H1 (cell line): ENCODE data around the gene EPHA2. TPM values are rescaled to one million over a fixed set of nuclear protein-coding genes. Genes with fewer than 3 reads are reported as not detected.

Experiments
- CHD7 ChIP-seq: fragments of 300-600 bp; sonication (generic); IDR thresholded peaks from 2 replicates; pipeline ENCODE4 v1.7.1; 2012; ENCODE audit warnings: low read length, moderate library complexity, mild to moderate bottlenecking, inconsistent platforms; ENCODE audit not compliant: insufficient replicate concordance
- CREB1 ChIP-seq: IDR thresholded peaks from 2 replicates; pipeline ENCODE4 v1.6.1; 2012; ENCODE audit warnings: inconsistent platforms
- CTBP2 ChIP-seq: IDR thresholded peaks from 2 replicates; pipeline ENCODE4 v1.7.0; 2011; ENCODE audit warnings: borderline replicate concordance, mild to moderate bottlenecking, moderate library complexity, mixed read lengths, low read length; ENCODE audit not compliant: insufficient read depth, insufficient read length
- E2F6 ChIP-seq: IDR thresholded peaks from 2 replicates; pipeline ENCODE4 v1.6.1; 2012; ENCODE audit warnings: inconsistent platforms
- EGR1 ChIP-seq: IDR thresholded peaks from 2 replicates; pipeline ENCODE4 v1.6.1; 2011; ENCODE audit warnings: low read depth, low read length, borderline replicate concordance
- GTF2F1 ChIP-seq: IDR thresholded peaks from 2 replicates; pipeline ENCODE4 v1.6.1; 2012; ENCODE audit warnings: low read depth, low read length, improper control_type of control experiment, borderline replicate concordance
- RAD21 ChIP-seq, 2 experiments: IDR thresholded peaks in 1 of 2; conservative IDR thresholded peaks in 1 of 2; 2 replicates each; pipeline ENCODE4 v1.6.1; 2011; ENCODE audit warnings: low read depth in 2 of 2, low read length in 2 of 2, improper control_type of control experiment in 1 of 2, inconsistent platforms in 1 of 2, mild to moderate bottlenecking in 1 of 2, moderate library complexity in 1 of 2
- SP2 ChIP-seq: IDR thresholded peaks from 2 replicates; pipeline ENCODE4 v1.6.1; 2012; ENCODE audit warnings: mild to moderate bottlenecking, low read length, inconsistent platforms
- TAF1 ChIP-seq: IDR thresholded peaks from 2 replicates; pipeline ENCODE4 v1.6.1; 2011; ENCODE audit warnings: mild to moderate bottlenecking, low read depth, low read length
- TBP ChIP-seq: IDR thresholded peaks from 2 replicates; pipeline ENCODE4 v1.6.1; 2011; ENCODE audit warnings: low read depth, low read length, improper control_type of control experiment
- polyA plus RNA-seq, 7 experiments: library from polyadenylated mRNA; depleted of rRNA in 3 of 7; stranded (reverse) in 5 of 7; unstranded in 2 of 7; fragments of >200 nt in 5 of 7; fragments of 200-250 nt in 2 of 7; gene quantifications; 1 replicate in 5 of 7; 2 replicates in 1 of 7; 4 replicates in 1 of 7; pipeline versions ENCODE4 v1.2.1 to v1.2.3, GENCODE V29; 2011 to 2013; ENCODE audit warnings: missing spikeins in 2 of 7, mixed read lengths in 2 of 7
- total RNA-seq: library from RNA; stranded (reverse); fragmentation: NEBNext Ultra II Directional; extraction: Animal tissue kit (Norgen Biotek cat#: 25700); gene quantifications from 2 replicates; pipeline ENCODE4 v1.2.1, GENCODE V29; 2021

The EPHA2 gene
- total and polyA plus RNA-seq, 2 of the 8 experiments (the other 6 are each of a cell fraction or from before 2014, with no cell fraction given), result 26.8 to 33.6 TPM

DNA sequence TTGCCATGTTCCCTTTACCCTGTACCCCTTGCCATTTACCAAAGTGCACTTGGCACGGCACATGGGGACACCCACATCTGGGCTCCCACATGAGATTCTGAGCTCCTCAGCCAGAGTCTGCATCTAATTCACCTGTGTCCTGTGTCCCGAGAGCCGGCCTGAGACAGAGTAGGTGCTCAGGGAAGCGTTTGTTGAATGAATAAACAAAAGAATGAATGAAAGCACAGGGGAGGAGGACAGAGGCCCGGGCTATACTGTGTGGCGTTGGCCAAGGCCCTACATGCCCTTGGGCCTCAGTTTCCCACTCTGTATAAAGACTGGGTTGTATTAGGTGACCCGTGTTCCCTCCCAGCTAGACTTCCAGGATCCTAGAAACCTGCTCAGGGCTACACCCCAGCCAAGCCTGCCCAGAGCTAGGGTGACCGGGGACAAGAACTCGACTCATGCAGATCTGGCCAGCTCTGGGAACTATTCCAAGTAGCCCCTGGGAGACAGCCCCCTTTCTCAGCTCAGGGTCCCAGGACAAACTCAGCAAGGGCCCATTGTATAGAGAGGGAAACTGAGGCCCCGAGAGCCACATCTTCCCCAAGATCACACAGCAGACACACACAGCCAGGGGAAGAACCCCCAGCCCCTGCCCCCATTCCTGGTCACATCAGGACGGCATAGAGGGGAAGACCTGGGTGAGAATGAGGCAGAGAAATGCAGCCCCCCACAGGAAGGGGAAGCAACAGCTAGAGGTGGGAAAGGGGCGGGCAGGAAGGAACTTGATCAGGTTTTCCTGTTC, 6.0 kb downstream of the EPHA2 start (continued):
- TF ChIP-seq CHD7 (no peak), TAF1 (no peak), EGR1 (no peak), CREB1 (no peak), GTF2F1 (no peak), TBP (no peak), RAD21 (IDR thresholded peaks at IDR 0.05 in 1 of 2, conservative IDR thresholded peaks at IDR 0.05 in 1 of 2; ENCODE audit: low read depth in 2 of 2, low read length in 2 of 2) (no peak), CTBP2 (no peak), E2F6 (no peak), SP2 (no peak)
